Measurements from ENCODE around the gene GOLGA8S.
"Not testable (repeated sequence)": the region's sequence is repeated elsewhere in the genome, so short reads cannot be mapped to it uniquely, and the experiment has no call there.

DNA sequence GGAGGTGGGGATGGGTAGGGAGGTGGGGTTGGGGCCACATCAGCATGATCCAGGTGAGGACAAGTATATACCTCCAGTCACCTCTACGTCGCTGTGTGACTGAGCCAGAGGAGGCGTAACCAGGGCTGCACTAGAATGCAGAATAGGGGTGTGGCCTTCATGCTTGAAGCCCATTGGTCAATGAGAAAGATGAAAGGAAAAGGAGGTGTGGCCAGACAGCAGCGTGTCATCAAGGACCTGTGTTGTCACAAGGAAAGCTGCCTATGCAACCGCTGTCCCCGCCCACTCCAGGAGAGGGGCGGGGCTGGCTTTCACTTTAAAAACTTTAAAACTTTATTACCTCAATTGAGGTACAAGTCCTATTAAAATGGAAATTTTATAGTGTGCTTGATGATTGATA lies 20.5 kb upstream of the GOLGA8S start, which contains the start of gene GOLGA6L26:
- TF ChIP-seq FOXM1 (IDR thresholded peaks at IDR 0.05; ENCODE audit: borderline replicate concordance); SUZ12 (IDR thresholded peaks at IDR 0.05); ARNT (IDR thresholded peaks at IDR 0.05); HDGF (IDR thresholded peaks at IDR 0.05; ENCODE audit: borderline replicate concordance); ELF4 (IDR thresholded peaks at IDR 0.05); SP1 (IDR thresholded peaks at IDR 0.05); ZNF384 (IDR thresholded peaks at IDR 0.05); CTBP1 (IDR thresholded peaks at IDR 0.05; ENCODE audit: borderline replicate concordance); BHLHE40 (IDR thresholded peaks at IDR 0.05; ENCODE audit: borderline replicate concordance); FOXA1 (IDR thresholded peaks at IDR 0.05); NFRKB (IDR thresholded peaks at IDR 0.05): not testable (repeated sequence)
